GF-D8 (cell line): ENCODE measurements around the gene RHOH.

ENCODE experiments used
- DNase-seq: peaks from one replicate; lab custom pipeline; 2025; lab: John Stamatoyannopoulos, UW

The RHOH gene

DNA sequence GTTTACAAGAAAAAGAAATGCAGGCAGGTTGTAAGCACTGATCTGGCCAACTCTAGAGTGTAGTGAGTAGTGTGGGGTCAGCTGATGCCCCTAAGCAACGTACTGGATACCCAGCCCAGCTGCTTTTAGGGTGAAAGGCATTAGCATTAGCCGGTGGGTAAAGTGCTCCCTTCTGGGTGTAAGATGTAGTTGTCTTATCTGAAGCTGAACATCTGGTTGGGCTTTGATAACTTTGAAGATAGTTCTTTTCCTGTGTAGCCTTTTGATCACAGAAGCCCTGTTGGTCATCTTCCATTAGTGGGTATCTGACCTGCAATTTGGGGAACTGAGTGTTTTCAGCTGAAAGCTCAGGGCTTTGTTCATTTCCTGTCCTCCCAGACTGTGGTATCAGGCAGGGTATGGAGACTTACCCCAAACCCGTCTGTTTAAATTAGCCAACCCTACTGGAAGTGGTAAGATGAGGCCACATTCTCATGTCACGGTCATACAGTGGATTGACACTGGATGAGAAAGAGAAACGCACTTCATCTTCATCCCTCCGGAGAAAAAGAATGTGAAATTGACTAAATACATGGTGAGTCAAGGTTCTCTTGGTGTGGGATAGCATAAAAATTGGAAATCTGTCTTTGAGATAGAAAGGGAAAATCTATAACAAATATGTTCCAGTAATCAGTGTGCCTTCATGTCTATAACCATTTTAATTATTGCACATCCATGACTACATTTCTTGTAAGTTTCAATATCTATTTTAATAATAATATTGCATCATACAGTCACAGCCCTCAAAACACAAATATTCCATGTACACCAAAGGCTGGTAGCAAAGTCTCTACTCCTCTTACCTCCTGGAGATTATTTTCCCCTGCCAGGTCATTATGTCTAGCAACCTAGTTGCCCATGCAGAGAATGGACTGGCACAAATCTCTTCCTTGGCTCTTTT, 8.7 kb downstream of the RHOH start:
- DNase-seq: peak; percentile 99

DNA sequence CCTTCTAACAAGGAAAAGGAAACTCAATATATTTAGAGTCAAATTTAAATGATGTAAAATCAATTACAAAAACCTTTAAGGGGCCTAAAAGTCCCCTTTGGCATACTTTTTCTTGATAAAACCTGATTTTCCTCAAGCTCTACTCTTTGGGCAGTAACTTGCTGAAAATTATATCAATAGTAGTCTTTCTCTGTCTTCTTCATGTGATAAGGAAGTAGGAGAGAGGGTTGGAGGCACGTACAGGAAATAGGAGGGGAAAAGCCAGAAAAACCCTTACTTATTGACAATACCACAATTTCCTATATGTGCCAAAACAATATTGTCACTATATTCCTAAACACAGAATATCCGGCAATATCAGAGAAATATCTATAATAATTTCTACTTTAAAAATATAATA, 9.6 kb downstream of the RHOH start:
- DNase-seq: peak; percentile 34

DNA sequence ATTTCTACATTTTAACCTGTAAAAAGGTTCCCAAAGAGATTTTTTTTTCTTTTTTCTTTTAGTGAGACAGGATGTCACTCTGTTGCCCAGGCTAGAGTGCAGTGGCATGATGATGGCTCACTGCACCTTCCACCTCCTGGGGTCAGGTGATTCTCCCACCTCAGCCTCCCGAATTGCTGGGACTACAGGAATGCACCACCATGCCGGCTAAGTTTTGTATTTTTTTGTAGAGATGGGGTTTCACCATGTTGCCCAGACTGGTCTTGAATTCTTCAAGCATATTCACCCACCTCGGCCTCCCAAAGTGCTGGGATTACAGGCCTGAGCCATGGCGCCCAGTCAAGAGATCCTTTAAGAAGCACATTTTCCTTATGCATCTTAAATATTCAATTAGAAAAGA, 12.6 kb downstream of the RHOH start:
- DNase-seq: no peak

DNA sequence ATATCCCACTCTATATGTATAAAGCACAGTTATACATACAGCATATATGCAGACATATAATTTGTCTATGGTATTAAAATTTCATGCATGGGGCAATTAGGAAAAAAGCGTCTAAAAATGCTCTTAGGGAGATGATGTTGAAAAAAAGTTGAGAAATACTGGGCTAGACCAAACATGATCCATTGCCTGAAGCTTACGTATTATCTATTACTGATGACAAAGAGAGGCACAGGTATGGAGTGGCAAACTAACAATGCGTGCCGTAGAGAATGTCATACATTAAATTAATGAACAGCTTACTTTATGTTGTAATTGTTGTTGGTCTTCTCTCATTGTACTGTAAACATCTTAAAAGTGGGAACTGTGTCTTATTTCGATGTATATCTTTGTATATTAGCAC, 13.9 kb downstream of the RHOH start:
- DNase-seq: no peak

DNA sequence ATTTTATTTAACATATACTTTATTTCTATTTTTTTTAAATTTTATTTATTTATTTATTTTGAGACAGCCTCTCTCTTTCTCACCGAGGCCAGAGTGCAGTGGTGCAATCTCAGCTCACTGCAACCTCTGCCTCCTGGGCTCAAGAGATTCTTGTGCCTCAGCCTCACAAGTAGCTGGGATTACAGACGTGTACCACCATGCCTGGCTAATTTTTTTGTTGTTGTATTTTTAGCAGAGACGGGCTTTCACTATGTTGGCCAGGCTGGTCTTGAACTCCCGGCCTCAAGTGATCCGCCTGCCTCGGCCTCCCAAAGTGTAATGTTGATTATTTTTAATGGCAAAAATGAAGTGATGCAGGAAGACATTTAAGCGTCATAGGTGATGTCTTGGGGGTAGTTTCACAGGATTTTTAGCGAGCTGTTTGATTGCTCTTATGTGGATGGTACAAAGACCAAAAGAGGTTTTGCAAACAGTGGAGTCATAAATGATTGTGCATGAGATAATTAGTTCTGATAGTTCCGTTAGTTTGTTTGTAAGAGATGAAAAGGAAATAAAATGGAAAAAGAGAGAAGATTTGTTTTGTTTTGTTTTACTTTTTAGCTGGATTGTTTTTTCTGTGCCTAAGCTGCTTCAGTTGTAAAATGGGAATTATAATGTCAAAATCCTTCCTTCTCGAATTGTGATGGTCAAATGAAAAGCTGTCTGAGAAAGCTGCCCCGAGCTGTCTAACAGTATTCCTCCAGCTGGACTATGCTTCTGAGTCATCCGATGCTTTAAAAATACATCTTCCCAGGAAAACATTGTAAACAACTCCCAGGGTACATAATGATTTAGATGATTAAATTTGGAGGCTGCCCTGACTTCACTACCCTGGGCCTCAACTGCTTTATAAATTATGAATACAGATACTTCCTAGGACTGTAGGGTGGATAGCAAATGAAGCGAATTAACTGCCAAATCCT, 14.7 kb downstream of the RHOH start:
- no peak for DNase-seq

DNA sequence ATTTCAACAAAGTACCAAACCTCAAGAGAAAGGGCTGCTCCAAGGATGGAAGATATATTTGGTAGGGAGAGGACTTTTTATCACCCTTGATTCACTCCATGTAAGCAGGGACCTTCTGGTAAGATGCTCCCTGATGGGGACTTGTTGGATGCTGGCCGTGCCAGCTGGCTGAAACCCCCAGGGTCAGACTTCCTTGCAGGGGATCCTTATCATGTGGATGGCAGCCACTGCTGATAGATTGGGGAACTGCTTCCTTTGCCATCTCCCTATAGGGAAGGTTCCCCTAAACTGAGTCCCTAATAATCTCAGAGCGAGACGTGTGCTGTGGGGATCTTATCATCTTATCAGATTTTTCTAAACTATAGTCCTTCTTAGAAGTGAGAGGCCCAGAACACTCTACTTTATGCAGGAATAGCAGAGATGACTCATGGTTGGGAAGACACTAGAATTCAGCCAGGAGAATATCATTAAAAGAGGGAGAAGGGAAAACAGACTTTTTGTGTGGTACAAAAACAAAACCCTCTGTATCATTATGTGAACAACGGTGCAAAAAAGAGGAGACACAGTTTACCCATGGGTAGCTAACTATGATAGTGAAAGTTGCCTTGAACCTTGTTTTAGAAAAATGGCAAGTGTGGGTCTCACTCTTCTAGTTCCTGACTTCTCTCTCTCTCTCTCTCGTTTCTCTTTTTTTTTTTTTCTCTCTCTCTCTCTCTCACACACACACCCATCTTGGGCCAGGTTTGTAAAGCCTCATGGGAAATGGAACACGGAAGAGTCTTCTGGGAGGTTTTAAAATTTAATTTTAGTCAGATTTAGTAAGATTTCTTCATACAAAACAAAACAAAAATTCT, 16.1 kb downstream of the RHOH start:
- no peak for DNase-seq

DNA sequence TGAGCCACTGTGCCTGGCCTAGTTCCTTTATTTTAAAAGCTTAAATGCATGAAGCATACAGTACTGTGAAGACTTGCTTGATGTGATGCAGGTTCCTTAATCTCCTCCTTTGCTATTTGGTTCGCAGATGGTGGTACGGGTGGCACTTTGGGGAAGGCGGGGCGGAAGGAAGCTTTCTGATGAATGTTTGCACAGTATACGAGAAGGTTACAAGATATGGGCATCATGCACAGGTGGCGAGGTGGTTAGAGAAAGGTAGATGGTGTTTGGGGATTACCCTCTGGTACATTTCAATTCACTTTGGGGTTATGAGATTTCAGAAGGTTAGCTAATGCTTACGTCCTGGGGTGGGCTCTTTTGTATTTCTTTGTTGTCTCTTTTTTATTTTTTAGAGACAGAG, 17.2 kb downstream of the RHOH start:
- DNase-seq: no peak

DNA sequence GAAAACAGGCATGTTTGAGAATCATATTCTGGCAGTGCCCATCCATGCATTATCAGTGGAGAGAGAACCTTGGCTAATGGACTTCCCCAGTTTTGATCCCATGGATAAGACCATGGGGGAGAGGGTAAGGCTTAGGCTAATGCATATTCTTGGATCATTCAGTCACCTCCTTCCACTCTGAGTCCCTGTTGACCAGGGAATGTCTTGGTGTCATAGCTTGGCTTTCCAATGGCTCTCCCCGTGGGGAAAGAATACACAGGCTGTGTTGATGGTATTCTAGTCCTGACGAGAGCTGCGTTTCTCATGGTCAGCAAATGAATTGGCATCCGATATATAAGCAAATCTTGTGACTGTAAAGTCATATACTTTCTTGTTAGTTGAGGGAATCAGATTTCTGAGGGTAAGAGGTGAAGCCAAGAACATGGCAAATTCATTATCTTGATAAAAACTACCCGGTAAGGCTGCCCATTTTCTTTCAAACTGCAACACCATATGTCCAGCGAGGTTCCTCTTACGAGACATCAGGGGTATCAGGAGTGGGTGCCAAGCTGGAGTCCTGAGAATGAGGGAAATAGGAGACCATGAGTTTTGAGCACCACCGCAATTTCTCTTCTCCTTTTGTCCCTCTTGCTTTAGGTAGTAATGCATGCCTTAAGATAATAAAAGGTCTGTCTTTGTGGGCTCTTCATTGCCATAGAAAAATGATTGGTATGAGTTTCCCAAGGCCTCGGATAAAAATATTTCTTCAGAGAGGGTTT, 18.0 kb downstream of the RHOH start:
- DNase-seq: no peak

DNA sequence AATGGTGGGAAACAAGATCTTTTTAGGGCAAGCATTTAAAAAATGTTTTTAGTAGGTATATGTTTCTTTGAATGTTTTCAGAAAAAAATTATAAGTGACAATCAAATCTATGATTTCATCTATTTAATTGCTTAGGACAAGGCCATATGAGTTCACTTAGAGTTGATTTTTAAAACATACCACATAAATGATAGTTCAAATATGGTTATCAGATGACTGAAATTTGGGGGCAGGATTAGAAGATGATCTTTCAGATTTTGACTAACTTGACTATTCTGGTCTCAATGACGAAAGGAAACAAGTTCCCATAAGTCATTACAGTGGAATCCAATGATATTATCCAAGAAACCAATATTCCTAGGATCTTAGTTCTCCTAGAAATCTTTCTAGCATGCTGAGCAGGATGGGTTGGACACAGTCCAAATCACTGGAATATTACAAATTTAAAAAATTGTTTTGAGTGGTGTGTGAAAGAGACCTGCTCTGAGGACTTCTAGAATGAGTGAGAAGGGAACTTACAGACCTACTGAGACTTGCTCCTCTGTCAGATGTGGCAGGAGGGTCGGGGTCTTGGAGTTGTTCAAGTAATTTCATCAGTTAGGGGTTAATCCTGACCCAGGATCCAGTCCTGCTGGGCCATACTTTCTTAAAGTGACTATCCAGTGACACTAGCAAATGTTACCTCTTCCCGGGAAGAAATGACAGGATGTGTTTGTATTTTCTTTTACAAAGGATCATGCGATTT, 20.0 kb downstream of the RHOH start:
- no peak for DNase-seq

DNA sequence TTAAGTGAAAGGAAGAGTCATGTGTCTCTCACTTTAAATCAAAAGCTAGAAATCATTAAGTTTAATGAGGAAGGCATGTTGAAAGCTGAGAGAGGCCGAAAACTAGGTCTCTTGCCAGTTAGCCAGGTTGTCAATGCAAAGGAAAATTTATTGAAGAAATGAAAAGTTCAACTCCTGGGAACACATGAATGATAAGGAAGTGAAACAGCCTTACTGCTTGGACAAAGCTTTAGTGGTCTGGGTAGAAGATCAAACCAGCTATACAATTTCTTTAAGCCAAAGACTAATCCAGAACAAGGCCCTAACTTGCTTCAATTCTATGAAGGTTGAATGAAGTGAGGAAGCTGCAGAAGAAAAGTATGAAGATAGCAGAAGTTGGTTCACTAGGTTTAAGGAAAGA, 24.9 kb downstream of the RHOH start:
- no peak for DNase-seq

DNA sequence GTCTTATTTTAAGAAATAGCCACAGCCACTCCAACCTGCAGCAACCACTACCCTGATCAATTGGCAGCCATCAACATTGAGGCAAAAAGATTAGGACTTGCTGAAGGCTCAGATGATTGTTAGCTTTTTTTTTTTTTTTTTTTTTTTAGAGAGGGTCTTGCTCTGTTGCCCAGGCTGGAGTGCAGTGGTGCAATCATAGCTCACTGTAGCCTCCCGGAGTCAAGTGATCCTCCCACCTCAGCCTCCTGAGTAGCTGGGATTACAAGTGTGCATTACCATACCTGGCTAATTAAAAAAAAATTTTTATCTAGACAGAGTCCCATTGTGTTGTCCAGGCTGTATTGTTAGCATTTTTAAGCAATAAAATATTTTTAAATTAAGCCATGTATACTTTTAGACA, 26.5 kb downstream of the RHOH start:
- DNase-seq: no peak

DNA sequence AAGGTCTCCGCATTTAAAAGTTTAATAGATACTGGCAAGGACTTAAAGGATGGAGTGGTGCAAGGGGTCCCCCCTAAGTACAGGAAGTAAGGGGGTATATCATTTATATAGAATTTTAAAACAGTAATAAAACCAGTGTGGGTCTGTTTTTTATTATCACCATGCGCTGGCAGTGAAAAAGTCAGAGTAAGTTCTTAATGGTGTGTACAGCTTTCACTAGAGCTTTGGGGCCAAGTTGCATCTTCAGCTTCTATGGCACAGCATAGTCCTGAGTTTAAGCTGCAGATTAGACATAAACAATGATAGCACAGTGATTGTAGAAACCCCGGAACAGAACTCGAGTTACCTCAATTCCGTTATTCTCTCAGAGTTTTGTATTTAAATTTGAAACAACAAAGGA, 27.6 kb downstream of the RHOH start:
- no peak for DNase-seq

DNA sequence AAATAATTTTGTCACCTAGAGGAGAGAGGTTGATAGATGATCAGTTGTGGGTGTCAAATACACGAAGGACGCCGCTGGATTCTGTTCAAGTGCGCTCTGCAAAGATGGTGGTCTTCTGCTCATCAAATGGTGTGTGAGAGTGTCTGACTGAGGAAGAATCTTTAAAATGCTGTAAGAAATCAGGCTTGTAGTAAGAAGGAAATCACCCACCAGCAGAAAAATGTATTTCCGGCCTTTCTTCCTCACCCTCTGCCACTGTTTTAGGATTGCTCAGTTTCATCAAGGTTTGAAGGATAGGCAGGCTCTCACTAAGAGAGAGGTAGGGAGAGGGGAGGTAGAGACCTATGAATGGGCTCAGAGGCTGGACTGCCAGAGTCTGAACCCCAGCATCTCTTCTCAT, 28.7 kb downstream of the RHOH start:
- DNase-seq: no peak

DNA sequence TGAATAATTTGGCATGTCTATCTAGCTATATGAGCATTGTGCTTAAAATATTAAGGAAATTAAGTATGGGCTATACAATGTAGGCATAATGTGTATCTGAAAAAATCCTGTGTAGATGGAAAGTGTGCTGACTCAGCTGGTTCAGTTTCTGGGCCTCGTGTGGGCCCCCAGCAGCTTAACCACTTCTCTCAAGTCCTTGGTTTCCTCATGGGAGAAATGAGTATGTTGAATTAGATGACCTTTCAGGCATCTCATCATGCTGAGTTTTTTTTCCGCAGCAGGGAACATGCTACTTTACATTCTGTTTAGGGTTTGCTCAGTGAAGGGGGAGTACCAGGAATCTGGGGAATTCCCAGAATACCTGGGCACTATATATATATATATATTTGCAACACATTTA, 30.5 kb downstream of the RHOH start:
- DNase-seq: no peak

DNA sequence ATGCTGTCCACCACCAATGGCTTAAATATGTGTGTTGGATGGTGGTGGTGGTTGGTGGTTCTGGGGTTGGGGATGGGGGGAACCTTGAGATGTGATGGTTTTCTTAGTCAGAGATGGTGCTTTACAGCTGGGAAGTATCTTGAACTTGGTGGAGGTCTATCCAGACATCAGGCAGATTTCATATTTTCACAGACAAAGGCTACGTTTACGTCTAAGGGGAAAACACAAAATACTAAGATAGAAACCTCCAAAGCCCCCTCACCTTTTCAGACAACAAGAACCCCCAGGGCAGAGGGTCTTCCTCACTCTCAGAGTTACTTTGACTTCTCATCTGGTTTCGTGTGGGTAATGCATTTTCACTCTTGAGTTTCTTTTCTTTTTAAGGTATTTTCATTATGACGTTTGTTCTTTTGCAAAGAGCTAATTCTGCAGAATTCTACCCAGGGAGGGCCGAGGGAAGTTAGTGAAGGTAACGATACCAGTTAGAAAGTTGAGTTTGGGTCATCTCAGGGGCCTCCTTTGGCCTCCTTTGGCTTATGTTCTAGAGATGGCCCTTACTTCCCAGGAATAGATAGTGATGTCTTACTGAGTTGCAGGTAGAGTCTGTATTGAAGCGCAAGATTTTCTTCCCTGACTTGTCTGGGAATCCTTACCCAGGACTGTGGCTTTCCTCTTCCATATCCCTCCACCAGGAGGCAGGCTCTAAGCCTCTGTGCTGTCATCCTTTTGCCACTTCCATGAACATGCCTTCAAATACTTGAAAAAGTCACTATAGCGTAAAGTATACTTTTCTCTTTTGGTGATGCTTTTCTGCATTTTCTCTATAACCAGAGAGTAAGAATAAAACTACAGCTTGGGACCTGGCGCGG, 31.9 kb downstream of the RHOH start:
- DNase-seq: no peak

DNA sequence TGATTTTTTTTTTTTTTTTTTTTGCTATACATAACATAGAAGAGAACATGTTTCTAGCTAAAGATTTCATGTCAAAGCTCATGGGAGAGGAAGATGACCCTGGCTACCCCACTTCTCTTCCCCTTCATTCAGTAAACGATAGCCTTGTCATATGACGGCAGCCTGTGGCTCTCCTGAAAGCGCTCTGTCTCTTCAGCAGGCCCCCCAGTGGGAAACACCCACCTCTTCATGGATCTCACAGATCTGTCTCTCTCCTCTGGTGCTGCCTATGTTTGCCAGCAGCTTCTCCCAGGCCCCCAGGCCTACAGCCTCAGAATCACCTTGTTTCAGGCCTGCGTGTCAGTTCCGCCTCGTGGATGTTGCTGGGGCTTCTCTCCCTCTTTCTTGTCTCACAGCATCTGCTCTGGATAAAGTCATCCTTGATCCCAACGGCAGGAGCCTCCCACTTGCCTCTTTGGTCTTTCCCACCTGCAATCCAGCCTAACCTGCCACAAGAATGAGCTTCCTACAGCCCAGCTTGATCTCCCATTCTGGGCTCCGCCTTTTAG, 34.6 kb downstream of the RHOH start:
- DNase-seq: no peak

DNA sequence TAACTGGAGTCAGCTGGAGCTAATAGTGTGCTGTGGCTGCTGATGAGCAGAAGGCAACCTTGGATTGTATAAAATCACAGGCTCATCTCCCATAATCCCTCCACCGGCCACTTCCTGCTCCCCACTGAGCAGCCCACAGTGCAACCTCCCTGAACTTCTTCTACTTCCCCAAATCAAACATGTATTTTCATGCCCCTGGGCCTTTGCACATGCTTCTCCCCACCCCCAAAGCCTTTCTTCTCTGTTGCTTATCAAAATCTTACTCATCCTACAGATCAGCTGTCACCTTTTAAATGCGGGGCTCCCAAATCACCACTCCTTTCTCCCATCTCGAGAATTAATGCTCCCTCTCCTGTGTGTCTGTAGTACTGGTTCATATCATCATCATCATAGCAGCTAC, 35.8 kb downstream of the RHOH start:
- DNase-seq: no peak

DNA sequence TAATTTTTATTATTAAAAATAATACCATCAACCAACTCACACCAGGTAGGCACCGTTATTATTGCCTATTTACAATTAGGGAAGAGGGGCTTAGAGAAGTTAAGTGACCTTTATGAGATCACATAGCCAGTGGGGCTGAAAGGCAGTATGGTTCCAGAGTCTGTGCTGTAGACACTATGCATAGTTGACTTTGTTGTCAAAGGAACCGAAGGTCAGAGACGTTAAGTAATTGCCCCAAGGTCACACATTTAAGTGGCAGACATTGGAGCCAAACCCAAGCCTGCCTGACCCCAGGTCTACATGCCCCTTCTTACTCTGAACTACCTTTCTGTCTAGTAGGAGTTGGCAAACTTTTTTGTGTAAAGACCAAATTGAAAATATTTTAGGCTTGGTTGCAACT, 36.4 kb downstream of the RHOH start:
- DNase-seq: no peak

DNA sequence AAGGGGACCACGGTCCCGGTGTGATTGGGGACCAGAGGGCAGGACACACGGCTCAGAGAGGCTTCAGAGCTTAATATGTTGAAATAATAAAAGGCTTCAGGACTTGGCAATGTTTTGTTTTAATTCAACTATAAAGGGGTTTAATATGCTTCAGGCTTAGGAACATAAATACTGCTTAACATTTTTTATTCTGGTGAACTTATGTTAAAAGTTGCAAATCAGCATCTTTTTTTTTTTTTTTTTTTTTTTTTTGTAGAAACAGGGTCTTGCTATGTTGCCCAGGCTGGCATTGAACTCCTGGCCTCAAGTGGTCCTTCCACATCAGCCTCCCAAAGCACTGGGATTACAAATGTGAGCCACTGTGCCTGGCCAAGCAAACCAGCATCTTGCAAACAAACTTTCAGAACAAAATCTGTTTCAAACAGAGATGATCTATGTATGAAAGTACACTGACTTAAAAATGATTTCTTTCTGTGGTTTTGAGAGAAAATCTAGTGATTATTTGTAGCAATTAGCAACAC, 37.7 kb downstream of the RHOH start:
- DNase-seq: no peak
